Measurements from ENCODE around the gene IYD.

Gene IYD

DNA sequence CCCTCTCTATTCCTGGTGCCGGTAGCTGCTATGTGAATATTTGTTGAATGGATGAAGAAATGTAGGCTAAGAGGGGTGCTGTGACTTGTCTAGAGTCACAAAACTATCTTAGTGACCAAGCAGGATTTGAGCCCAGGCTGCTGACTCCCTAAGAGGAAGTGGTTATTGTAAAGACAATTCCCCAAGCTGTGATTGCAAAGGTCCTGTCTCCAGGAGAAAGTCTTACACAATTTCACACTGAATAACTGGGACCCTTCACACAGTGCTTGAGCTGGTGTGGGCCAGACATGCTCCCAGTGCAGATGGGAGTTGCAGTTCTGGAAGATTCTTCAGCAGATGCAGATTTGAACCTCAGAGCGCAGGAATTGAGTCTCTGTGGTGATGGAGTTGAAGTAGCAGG lies 38.1 kb downstream of the IYD start:
- Histone ChIP-seq H3K36me3 (ENCODE audit: control insufficient read depth, insufficient read depth, low read length) (no peaks in the 10 kb centered on the region), H3K9me3 (ENCODE audit: control insufficient read depth, low read length) (no peaks in the 10 kb centered on the region), H3K4me3 (ENCODE audit: low read depth, low read length) (no peak overlapping the region), H3K4me1 (peaks cover 27% of the 10 kb centered on the region), H3K9ac (no peak overlapping the region), H3K27me3 (ENCODE audit: control insufficient read depth, insufficient read depth, low read length) (no peaks in the 10 kb centered on the region), H3K79me2 (no peaks in the 10 kb centered on the region), H3K27ac (no peak overlapping the region), H2AFZ (no peak overlapping the region), H3K4me2 (ENCODE audit: low read length) (no peak overlapping the region)
- TF ChIP-seq, protein P1, sequence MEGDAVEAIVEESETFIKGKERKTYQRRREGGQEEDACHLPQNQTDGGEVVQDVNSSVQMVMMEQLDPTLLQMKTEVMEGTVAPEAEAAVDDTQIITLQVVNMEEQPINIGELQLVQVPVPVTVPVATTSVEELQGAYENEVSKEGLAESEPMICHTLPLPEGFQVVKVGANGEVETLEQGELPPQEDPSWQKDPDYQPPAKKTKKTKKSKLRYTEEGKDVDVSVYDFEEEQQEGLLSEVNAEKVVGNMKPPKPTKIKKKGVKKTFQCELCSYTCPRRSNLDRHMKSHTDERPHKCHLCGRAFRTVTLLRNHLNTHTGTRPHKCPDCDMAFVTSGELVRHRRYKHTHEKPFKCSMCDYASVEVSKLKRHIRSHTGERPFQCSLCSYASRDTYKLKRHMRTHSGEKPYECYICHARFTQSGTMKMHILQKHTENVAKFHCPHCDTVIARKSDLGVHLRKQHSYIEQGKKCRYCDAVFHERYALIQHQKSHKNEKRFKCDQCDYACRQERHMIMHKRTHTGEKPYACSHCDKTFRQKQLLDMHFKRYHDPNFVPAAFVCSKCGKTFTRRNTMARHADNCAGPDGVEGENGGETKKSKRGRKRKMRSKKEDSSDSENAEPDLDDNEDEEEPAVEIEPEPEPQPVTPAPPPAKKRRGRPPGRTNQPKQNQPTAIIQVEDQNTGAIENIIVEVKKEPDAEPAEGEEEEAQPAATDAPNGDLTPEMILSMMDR (IDR thresholded peaks at IDR 0.05), result no peak

GRCh38 chr6:150408842-150409241 lies 40.0 kb downstream of the IYD start:
- peak overlapping the region; percentile 22 for H2AFZ ChIP-seq

DNA sequence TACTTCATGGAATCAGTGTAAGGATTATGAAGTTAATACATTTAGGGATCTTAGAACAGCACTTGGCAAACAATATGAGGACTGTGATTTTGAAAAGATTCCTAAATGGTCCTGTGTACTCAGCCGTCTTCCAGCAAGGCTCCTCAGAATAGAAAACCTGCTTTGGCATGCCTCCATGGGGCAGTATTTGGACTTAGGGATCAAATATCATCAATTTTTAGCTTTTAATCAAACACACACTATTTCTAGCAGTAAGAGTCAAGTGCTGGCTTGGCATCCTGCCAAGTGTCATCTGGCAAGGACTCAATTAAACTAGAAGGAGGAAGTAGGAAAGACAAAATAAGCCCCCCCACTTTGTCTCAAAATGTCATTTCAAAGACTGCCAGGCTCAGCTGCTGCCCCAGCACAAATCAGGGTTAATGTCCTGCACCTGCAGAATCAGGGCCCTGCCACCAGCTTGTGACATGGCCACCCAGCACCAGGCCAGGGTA lies 40.8 kb downstream of the IYD start:
- TF ChIP-seq, protein P1 (IDR thresholded peaks at IDR 0.05), result no peak
- Histone ChIP-seq H3K27ac (peak overlapping the region; percentile 50), H3K9ac (no peak overlapping the region), H3K9me3 (ENCODE audit: control insufficient read depth, low read length) (no peaks in the 10 kb centered on the region), H3K4me2 (ENCODE audit: low read length) (peak overlapping the region; percentile 42), H3K79me2 (no peaks in the 10 kb centered on the region), H3K36me3 (ENCODE audit: control insufficient read depth, insufficient read depth, low read length) (no peaks in the 10 kb centered on the region), H3K27me3 (ENCODE audit: control insufficient read depth, insufficient read depth, low read length) (no peaks in the 10 kb centered on the region), H3K4me3 (ENCODE audit: low read depth, low read length) (no peak overlapping the region), H2AFZ (no peak overlapping the region), H3K4me1 (peaks cover 27% of the 10 kb centered on the region)

More at GRCh38 chr6:150408842-150409241, 40.0 kb downstream of the IYD start:
- TF ChIP-seq, protein P1 (IDR thresholded peaks at IDR 0.05), result no peak
- Histone ChIP-seq H3K36me3 (ENCODE audit: control insufficient read depth, insufficient read depth, low read length) (no peaks in the 10 kb centered on the region), H3K4me3 (ENCODE audit: low read depth, low read length) (no peak overlapping the region), H3K4me1 (peaks cover 27% of the 10 kb centered on the region), H3K9me3 (ENCODE audit: control insufficient read depth, low read length) (no peaks in the 10 kb centered on the region), H3K9ac (no peak overlapping the region), H3K27ac (peak overlapping the region; percentile 50), H3K4me2 (ENCODE audit: low read length) (no peak overlapping the region), H3K79me2 (no peaks in the 10 kb centered on the region), H3K27me3 (ENCODE audit: control insufficient read depth, insufficient read depth, low read length) (no peaks in the 10 kb centered on the region)

DNA sequence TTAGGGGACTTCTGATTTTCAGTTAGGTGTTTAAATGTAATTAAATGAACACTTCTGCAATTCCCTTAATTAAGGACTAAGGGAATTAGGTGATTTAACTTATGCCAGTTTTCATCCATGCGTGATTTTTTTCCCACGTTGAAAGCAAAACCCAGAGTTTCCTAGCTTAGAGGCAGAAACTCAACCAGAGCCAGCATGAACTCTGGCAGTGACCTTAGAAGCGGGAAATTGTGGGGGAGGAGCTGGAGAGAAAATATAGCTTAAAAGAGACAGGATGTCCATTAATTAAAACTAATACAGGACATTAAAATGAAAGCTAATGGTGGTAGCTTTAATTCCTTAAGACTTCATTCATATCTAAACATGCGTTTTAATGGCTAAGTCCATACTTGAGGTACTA lies 41.6 kb downstream of the IYD start:
- H3K4me2 ChIP-seq (ENCODE audit: low read length), result no peak overlapping the region
- no peak overlapping the region for H2AFZ ChIP-seq
- TF ChIP-seq, protein P1 (IDR thresholded peaks at IDR 0.05), result no peak
- H3K9ac ChIP-seq, result no peak overlapping the region
- no peaks in the 10 kb centered on the region for H3K27me3 ChIP-seq (ENCODE audit: control insufficient read depth, insufficient read depth, low read length)
- no peak overlapping the region for H3K4me3 ChIP-seq (ENCODE audit: low read depth, low read length)
- H3K36me3 ChIP-seq (ENCODE audit: control insufficient read depth, insufficient read depth, low read length), result no peaks in the 10 kb centered on the region
- peak overlapping the region; percentile 50 for H3K27ac ChIP-seq
- H3K79me2 ChIP-seq, result no peaks in the 10 kb centered on the region
- H3K9me3 ChIP-seq (ENCODE audit: control insufficient read depth, low read length), result no peaks in the 10 kb centered on the region
- H3K4me1 ChIP-seq, result peaks cover 27% of the 10 kb centered on the region

DNA sequence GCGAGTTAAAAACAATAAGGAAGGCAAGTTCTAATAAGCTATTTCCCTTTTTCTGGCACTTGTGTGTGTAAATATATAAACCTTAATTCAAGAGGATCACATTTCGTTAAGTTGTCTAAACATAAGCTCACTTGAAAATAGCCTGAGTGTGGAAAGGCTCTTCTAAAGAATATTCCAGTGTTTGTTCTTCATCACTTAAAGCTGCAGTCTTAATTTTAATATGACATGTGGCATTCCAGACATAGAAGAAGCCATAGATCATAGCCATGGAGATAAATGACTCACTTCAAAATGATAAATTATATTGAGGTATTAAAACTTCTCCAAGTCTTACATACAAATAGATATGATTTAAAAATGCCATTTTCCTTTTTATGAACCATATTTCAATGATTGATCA lies 42.1 kb downstream of the IYD start:
- peaks cover 27% of the 10 kb centered on the region for H3K4me1 ChIP-seq
- no peaks in the 10 kb centered on the region for H3K79me2 ChIP-seq
- no peaks in the 10 kb centered on the region for H3K9me3 ChIP-seq (ENCODE audit: control insufficient read depth, low read length)
- TF ChIP-seq, protein P1 (IDR thresholded peaks at IDR 0.05), result no peak
- no peak overlapping the region for H3K4me2 ChIP-seq (ENCODE audit: low read length)
- no peaks in the 10 kb centered on the region for H3K27me3 ChIP-seq (ENCODE audit: control insufficient read depth, insufficient read depth, low read length)
- no peaks in the 10 kb centered on the region for H3K36me3 ChIP-seq (ENCODE audit: control insufficient read depth, insufficient read depth, low read length)
- no peak overlapping the region for H3K9ac ChIP-seq
- no peak overlapping the region for H3K4me3 ChIP-seq (ENCODE audit: low read depth, low read length)
- no peak overlapping the region for H3K27ac ChIP-seq
- no peak overlapping the region for H2AFZ ChIP-seq
